ENCODE data around the gene DNAJB8.

Gene DNAJB8

GRCh38 chr3:128459461-128459820, 7.2 kb downstream of the DNAJB8 start:
- H3K4me1 ChIP-seq (ENCODE audit: control insufficient read depth, insufficient read depth, low read depth, low read length) = no peaks in the 10 kb centered on the region
- no peaks in the 10 kb centered on the region for H3K79me1 ChIP-seq (replicated peaks; ENCODE audit: low read length, poor library complexity, severe bottlenecking)
- H3K18ac ChIP-seq (ENCODE audit: low read depth in 1 of 2, low read length in 2 of 2) = no peak overlapping the region
- H3K14ac ChIP-seq (ENCODE audit: low read length in 2 of 2) = no peak overlapping the region
- no peak overlapping the region for H3K4me3 ChIP-seq (ENCODE audit: insufficient read depth in 1 of 2, low read depth in 1 of 2, low read length in 2 of 2)
- H3K27ac ChIP-seq (ENCODE audit: low read length, poor library complexity, severe bottlenecking) = no peak overlapping the region
- no peak overlapping the region for H3K23ac ChIP-seq (ENCODE audit: low read length in 2 of 2)
- no peak overlapping the region for H2BK5ac ChIP-seq (ENCODE audit: low read depth, low read length, poor library complexity, severe bottlenecking)
- peaks cover 66 to 75% of the 10 kb centered on the region in 2 experiments for H3K27me3 ChIP-seq (ENCODE audit: control insufficient read depth in 1 of 2, insufficient read depth in 1 of 2, low read length in 2 of 2)
- no peaks in the 10 kb centered on the region for H3K9me3 ChIP-seq (ENCODE audit: control insufficient read depth, low read length)
- H3K4me2 ChIP-seq (ENCODE audit: low read length, poor library complexity, severe bottlenecking) = no peak overlapping the region
- no peak overlapping the region for H3K4ac ChIP-seq (ENCODE audit: low read depth in 1 of 2, low read length in 2 of 2)
- no peak overlapping the region for H2AK5ac ChIP-seq (ENCODE audit: low read length, severe bottlenecking)
- H4K91ac ChIP-seq (ENCODE audit: low read length) = no peak overlapping the region
- H2BK12ac ChIP-seq (ENCODE audit: low read length in 2 of 2) = no peak overlapping the region
- H3K36me3 ChIP-seq (ENCODE audit: control insufficient read depth in 1 of 2, insufficient read depth in 2 of 2, low read depth in 1 of 2, low read length in 2 of 2) = no peaks in the 10 kb centered on the region
- 85% methylated on average over 9 of the region's 9 CpGs for WGBS
- no peak overlapping the region for H3K9ac ChIP-seq (ENCODE audit: low read length)
- no peak overlapping the region for H4K8ac ChIP-seq (ENCODE audit: low read length)
- H2BK15ac ChIP-seq (ENCODE audit: low read depth, poor library complexity, severe bottlenecking) = no peak overlapping the region
- no peak overlapping the region for H2BK120ac ChIP-seq (ENCODE audit: low read depth, low read length)
- no peak overlapping the region for H2AFZ ChIP-seq (ENCODE audit: low read depth, low read length)
- no peak for DNase-seq

- no peak overlapping the region for H3K4ac ChIP-seq (ENCODE audit: low read depth in 1 of 2, low read length in 2 of 2)
- no peaks in the 10 kb centered on the region for H3K79me1 ChIP-seq (replicated peaks; ENCODE audit: low read length, poor library complexity, severe bottlenecking)
- no peak overlapping the region for H3K23ac ChIP-seq (ENCODE audit: low read length in 2 of 2)
- no peak overlapping the region for H2BK5ac ChIP-seq (ENCODE audit: low read depth, low read length, poor library complexity, severe bottlenecking)
- no peak overlapping the region for H4K91ac ChIP-seq (ENCODE audit: low read length)
- no peak overlapping the region for H3K9ac ChIP-seq (ENCODE audit: low read length)
- DNase-seq = no peak
- H3K4me2 ChIP-seq (ENCODE audit: low read length, poor library complexity, severe bottlenecking) = no peak overlapping the region
- H2BK12ac ChIP-seq (ENCODE audit: low read length in 2 of 2) = no peak overlapping the region
- no peak overlapping the region for H4K8ac ChIP-seq (ENCODE audit: low read length)
- no peak overlapping the region for H2BK120ac ChIP-seq (ENCODE audit: low read depth, low read length)
- H3K4me3 ChIP-seq (ENCODE audit: insufficient read depth in 1 of 2, low read depth in 1 of 2, low read length in 2 of 2) = no peak overlapping the region
- H3K14ac ChIP-seq (ENCODE audit: low read length in 2 of 2) = no peak overlapping the region
- no peak overlapping the region for H3K18ac ChIP-seq (ENCODE audit: low read depth in 1 of 2, low read length in 2 of 2)
- H2AK5ac ChIP-seq (ENCODE audit: low read length, severe bottlenecking) = no peak overlapping the region
- no peak overlapping the region for H2AFZ ChIP-seq (ENCODE audit: low read depth, low read length)
- no peaks in the 10 kb centered on the region for H3K36me3 ChIP-seq (ENCODE audit: control insufficient read depth in 1 of 2, insufficient read depth in 2 of 2, low read depth in 1 of 2, low read length in 2 of 2)
- H3K27me3 ChIP-seq (ENCODE audit: control insufficient read depth in 1 of 2, insufficient read depth in 1 of 2, low read length in 2 of 2) = peaks cover 71 to 75% of the 10 kb centered on the region in 2 experiments
- 80% methylated on average over 18 of the region's 18 CpGs for WGBS
- H3K4me1 ChIP-seq (ENCODE audit: control insufficient read depth, insufficient read depth, low read depth, low read length) = no peaks in the 10 kb centered on the region
- H2BK15ac ChIP-seq (ENCODE audit: low read depth, poor library complexity, severe bottlenecking) = no peak overlapping the region
- no peak overlapping the region for H3K27ac ChIP-seq (ENCODE audit: low read length, poor library complexity, severe bottlenecking)
- no peaks in the 10 kb centered on the region for H3K9me3 ChIP-seq (ENCODE audit: control insufficient read depth, low read length)
These were observed 7.8 kb downstream of the DNAJB8 start for GRCh38 chr3:128458746-128459460.

DNA sequence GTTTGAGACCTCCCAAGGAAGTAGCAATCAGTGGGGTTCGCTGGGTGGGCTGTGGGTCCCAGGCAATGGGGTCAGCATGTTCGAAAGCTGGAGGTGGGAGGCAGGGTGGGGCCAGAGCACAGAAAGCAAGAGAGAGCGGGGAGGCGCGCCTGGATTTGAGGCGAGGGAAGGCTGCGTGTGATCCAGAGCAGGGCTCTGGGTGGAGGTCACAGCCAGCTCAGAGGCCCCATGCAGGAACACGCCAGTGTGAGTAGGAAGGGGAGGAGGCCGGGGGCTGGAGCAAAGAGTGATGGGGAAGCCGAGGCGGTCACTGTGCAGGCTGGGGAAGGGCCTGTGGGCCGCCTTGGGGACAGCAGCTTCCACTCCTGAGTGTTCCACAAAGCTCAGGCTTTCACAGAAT, 8.8 kb downstream of the DNAJB8 start:
- no peak overlapping the region for H2BK12ac ChIP-seq (ENCODE audit: low read length in 2 of 2)
- no peak overlapping the region for H3K4ac ChIP-seq (ENCODE audit: low read depth in 1 of 2, low read length in 2 of 2)
- H4K91ac ChIP-seq (ENCODE audit: low read length) = no peak overlapping the region
- H2BK5ac ChIP-seq (ENCODE audit: low read depth, low read length, poor library complexity, severe bottlenecking) = no peak overlapping the region
- H3K4me1 ChIP-seq (ENCODE audit: control insufficient read depth, insufficient read depth, low read depth, low read length) = no peaks in the 10 kb centered on the region
- peaks cover 75 to 78% of the 10 kb centered on the region in 2 experiments for H3K27me3 ChIP-seq (ENCODE audit: control insufficient read depth in 1 of 2, insufficient read depth in 1 of 2, low read length in 2 of 2)
- no peak overlapping the region for H3K27ac ChIP-seq (ENCODE audit: low read length, poor library complexity, severe bottlenecking)
- 84% methylated on average over 12 of the region's 12 CpGs for WGBS
- H3K23ac ChIP-seq (ENCODE audit: low read length in 2 of 2) = no peak overlapping the region
- no peaks in the 10 kb centered on the region for H3K79me1 ChIP-seq (replicated peaks; ENCODE audit: low read length, poor library complexity, severe bottlenecking)
- H3K4me2 ChIP-seq (ENCODE audit: low read length, poor library complexity, severe bottlenecking) = no peak overlapping the region
- no peak overlapping the region for H3K4me3 ChIP-seq (ENCODE audit: insufficient read depth in 1 of 2, low read depth in 1 of 2, low read length in 2 of 2)
- no peak overlapping the region for H3K14ac ChIP-seq (ENCODE audit: low read length in 2 of 2)
- no peak overlapping the region for H2AFZ ChIP-seq (ENCODE audit: low read depth, low read length)
- H4K8ac ChIP-seq (ENCODE audit: low read length) = no peak overlapping the region
- H3K36me3 ChIP-seq (ENCODE audit: control insufficient read depth in 1 of 2, insufficient read depth in 2 of 2, low read depth in 1 of 2, low read length in 2 of 2) = no peaks in the 10 kb centered on the region
- H3K9ac ChIP-seq (ENCODE audit: low read length) = no peak overlapping the region
- H2BK120ac ChIP-seq (ENCODE audit: low read depth, low read length) = no peak overlapping the region
- no peak overlapping the region for H2BK15ac ChIP-seq (ENCODE audit: low read depth, poor library complexity, severe bottlenecking)
- no peaks in the 10 kb centered on the region for H3K9me3 ChIP-seq (ENCODE audit: control insufficient read depth, low read length)
- no peak overlapping the region for H3K18ac ChIP-seq (ENCODE audit: low read depth in 1 of 2, low read length in 2 of 2)
- H2AK5ac ChIP-seq (ENCODE audit: low read length, severe bottlenecking) = no peak overlapping the region
- no peak for DNase-seq

GRCh38 chr3:128456776-128457715, 9.6 kb downstream of the DNAJB8 start:
- Histone ChIP-seq H2AFZ (ENCODE audit: low read depth, low read length) (no peak overlapping the region), H2AK5ac (ENCODE audit: low read length, severe bottlenecking) (no peak overlapping the region), H3K18ac (ENCODE audit: low read depth in 1 of 2, low read length in 2 of 2) (no peak overlapping the region), H3K4me1 (ENCODE audit: control insufficient read depth, insufficient read depth, low read depth, low read length) (no peaks in the 10 kb centered on the region), H3K27me3 (ENCODE audit: control insufficient read depth in 1 of 2, insufficient read depth in 1 of 2, low read length in 2 of 2) (peaks cover 78 to 84% of the 10 kb centered on the region in 2 experiments), H3K9ac (ENCODE audit: low read length) (no peak overlapping the region), H3K4me2 (ENCODE audit: low read length, poor library complexity, severe bottlenecking) (no peak overlapping the region), H3K23ac (ENCODE audit: low read length in 2 of 2) (no peak overlapping the region), H3K79me1 (replicated peaks; ENCODE audit: low read length, poor library complexity, severe bottlenecking) (no peaks in the 10 kb centered on the region), H2BK15ac (ENCODE audit: low read depth, poor library complexity, severe bottlenecking) (no peak overlapping the region), H2BK12ac (ENCODE audit: low read length in 2 of 2) (no peak overlapping the region), H3K14ac (ENCODE audit: low read length in 2 of 2) (no peak overlapping the region), H2BK5ac (ENCODE audit: low read depth, low read length, poor library complexity, severe bottlenecking) (no peak overlapping the region), H4K8ac (ENCODE audit: low read length) (no peak overlapping the region), H3K36me3 (ENCODE audit: control insufficient read depth in 1 of 2, insufficient read depth in 2 of 2, low read depth in 1 of 2, low read length in 2 of 2) (no peaks in the 10 kb centered on the region), H2BK120ac (ENCODE audit: low read depth, low read length) (no peak overlapping the region), H3K4me3 (ENCODE audit: insufficient read depth in 1 of 2, low read depth in 1 of 2, low read length in 2 of 2) (no peak overlapping the region), H4K91ac (ENCODE audit: low read length) (no peak overlapping the region), H3K9me3 (ENCODE audit: control insufficient read depth, low read length) (no peaks in the 10 kb centered on the region), H3K27ac (ENCODE audit: low read length, poor library complexity, severe bottlenecking) (no peak overlapping the region), H3K4ac (ENCODE audit: low read depth in 1 of 2, low read length in 2 of 2) (no peak overlapping the region)
- DNase-seq = no peak
- 47% methylated on average over 26 of the region's 27 CpGs for WGBS
